Measurements from ENCODE around the gene PCNX3. TPM values are rescaled to one million over a fixed set of nuclear protein-coding genes. Genes with fewer than 3 reads are reported as not detected.
A peak's percentile ranks its signal among the peaks of the same experiment; 100 is the strongest.

PCNX3 gene
- total RNA-seq, 1 donor = 31.5 TPM

DNA sequence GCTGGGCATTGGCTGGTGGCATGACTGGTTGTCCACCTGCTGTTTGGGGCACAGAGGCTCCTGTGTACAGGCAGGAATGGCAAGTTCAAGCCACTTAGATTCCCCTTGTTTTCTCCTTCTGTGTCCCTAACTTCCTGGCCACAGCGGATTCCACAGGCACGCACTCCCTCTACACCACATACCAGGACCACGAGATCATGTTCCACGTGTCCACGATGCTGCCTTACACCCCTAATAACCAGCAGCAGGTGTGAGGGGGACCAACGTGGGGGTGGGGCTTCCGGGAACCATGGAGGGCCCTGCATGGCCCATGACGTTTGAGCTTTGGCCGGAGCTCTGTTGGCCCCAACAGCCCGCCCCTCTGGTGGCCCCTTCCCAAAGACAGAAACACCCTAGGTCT, 30.1 kb downstream of the PCNX3 start:
- TF ChIP-seq, protein P1, sequence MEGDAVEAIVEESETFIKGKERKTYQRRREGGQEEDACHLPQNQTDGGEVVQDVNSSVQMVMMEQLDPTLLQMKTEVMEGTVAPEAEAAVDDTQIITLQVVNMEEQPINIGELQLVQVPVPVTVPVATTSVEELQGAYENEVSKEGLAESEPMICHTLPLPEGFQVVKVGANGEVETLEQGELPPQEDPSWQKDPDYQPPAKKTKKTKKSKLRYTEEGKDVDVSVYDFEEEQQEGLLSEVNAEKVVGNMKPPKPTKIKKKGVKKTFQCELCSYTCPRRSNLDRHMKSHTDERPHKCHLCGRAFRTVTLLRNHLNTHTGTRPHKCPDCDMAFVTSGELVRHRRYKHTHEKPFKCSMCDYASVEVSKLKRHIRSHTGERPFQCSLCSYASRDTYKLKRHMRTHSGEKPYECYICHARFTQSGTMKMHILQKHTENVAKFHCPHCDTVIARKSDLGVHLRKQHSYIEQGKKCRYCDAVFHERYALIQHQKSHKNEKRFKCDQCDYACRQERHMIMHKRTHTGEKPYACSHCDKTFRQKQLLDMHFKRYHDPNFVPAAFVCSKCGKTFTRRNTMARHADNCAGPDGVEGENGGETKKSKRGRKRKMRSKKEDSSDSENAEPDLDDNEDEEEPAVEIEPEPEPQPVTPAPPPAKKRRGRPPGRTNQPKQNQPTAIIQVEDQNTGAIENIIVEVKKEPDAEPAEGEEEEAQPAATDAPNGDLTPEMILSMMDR (IDR thresholded peaks at IDR 0.05; ENCODE audit: insufficient read depth, low read length) = no peak
- DNase-seq (ENCODE audit: low read depth) = peak; percentile 33
- H3K4me3 ChIP-seq (ENCODE audit: low read depth, low read length) = no peak overlapping the region

DNA sequence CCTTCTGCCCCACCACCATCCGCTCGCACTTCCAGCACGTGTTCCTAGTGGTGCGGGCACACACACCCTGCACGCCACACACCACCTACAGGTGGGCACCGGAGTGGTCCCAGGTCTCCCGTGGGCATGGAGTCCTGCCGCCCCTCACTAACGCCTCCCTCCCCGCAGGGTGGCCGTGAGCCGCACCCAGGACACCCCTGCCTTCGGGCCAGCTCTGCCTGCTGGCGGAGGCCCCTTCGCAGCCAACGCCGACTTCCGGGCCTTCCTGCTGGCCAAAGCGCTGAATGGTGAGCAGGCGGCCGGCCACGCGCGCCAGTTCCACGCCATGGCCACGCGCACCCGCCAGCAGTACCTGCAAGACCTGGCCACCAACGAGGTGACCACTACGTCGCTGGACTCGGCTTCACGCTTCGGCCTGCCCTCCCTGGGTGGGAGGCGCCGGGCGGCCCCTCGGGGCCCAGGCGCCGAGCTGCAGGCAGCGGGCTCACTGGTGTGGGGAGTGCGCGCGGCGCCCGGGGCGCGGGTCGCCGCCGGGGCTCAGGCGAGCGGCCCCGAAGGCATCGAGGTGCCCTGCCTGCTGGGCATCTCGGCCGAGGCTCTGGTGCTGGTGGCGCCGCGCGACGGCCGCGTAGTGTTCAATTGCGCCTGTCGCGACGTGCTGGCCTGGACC, 30.8 kb downstream of the PCNX3 start:
- H3K4me3 ChIP-seq (ENCODE audit: low read depth, low read length) = no peak overlapping the region
- DNase-seq (ENCODE audit: low read depth) = no peak
- TF ChIP-seq, protein P1 (IDR thresholded peaks at IDR 0.05; ENCODE audit: insufficient read depth, low read length) = no peak

DNA sequence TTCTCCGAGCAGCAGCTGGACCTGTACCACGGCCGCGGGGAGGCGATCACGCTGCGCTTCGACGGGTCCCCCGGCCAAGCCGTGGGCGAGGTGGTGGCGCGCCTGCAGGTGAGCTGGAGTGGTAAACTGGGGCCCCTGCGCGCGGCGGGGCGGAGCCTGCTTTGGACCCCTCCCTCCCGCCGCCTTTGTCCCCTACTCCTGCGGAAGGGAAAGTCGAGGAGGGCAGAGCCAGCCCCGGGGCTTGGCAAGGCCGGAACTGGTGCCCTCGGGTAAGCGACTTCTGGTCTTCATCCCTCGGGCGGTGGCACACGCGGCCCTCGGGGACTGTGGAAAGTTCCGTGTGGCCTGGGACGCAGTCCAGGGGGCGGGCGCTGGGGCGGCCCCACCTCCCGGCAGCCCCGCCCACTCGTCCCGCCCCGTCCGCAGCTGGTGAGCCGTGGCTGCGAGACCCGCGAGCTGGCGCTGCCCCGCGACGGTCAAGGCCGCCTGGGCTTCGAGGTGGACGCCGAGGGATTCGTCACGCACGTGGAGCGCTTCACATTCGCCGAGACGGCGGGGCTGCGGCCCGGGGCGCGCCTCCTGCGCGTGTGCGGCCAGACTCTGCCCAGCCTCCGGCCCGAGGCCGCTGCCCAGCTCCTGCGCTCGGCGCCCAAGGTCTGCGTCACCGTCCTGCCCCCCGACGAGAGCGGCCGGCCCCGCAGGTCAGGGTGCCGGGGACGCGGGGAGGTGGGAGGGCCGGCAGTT, 31.6 kb downstream of the PCNX3 start:
- TF ChIP-seq, protein P1 (IDR thresholded peaks at IDR 0.05; ENCODE audit: insufficient read depth, low read length) = no peak
- H3K4me3 ChIP-seq (ENCODE audit: low read depth, low read length) = no peak overlapping the region
- no peak for DNase-seq (ENCODE audit: low read depth)

DNA sequence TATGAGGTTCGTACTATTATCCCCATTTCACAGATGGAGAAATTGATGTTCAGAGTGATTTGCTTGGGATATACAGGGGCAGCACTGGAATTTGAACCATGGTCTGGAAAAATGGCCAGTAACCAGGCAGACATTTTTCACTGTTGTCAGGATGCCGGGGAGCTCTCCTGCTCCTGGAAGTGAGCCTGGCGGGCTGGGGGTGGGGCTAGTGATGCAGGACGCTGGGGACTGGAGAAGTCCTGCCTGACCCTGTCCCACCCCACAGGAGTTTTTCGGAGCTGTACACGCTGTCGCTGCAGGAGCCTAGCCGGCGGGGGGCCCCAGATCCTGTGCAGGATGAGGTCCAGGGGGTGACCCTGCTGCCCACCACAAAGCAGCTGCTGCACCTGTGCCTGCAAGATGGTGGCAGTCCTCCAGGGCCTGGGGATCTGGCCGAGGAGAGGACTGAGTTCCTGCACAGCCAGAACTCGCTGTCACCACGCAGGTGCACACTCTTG, 33.5 kb downstream of the PCNX3 start:
- DNase-seq (ENCODE audit: low read depth) = no peak
- TF ChIP-seq, protein P1 (IDR thresholded peaks at IDR 0.05; ENCODE audit: insufficient read depth, low read length) = no peak
- H3K4me3 ChIP-seq (ENCODE audit: low read depth, low read length) = no peak overlapping the region

DNA sequence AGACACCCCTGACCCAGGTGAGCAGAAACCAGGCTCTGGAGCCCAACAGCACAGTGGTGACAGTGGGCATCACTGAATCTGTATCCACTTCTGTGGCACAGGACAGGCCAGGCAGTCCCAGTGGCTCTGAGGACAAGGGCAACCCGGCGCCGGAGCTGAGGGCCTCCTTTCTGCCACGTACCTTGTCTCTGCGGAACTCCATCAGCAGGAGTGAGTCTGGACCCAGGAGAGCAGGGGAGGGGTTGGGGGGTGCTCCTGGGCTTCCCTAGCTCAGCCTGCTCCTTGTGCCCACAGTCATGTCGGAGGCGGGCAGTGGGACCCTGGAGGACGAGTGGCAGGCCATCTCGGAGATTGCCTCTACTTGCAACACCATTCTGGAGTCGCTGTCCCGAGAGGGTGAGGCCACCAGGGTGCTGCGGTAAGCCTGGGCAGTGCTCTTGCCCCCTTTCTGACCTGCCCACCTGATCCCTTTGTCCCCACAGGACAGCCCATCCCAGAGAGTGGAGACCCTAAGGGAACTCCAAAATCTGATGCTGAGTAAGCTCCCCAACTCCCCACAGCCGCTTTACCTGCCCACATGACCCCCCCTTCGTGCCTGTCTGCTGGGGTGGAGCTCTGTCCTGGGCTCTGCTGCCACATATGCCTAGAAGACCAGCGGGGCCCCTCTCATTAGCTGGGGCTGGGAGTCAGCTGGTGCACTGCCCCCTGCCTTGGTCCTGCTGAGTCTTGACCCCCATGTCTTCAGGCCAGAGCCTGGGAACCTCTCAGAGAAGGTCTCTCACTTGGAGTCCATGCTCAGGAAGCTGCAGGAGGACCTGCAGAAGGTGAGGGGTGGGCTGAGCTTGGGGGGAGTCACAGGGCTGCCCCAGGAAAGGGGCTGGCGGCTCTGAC, 34.3 kb downstream of the PCNX3 start:
- no peak for DNase-seq (ENCODE audit: low read depth)
- TF ChIP-seq, protein P1 (IDR thresholded peaks at IDR 0.05; ENCODE audit: insufficient read depth, low read length) = no peak
- no peak overlapping the region for H3K4me3 ChIP-seq (ENCODE audit: low read depth, low read length)

DNA sequence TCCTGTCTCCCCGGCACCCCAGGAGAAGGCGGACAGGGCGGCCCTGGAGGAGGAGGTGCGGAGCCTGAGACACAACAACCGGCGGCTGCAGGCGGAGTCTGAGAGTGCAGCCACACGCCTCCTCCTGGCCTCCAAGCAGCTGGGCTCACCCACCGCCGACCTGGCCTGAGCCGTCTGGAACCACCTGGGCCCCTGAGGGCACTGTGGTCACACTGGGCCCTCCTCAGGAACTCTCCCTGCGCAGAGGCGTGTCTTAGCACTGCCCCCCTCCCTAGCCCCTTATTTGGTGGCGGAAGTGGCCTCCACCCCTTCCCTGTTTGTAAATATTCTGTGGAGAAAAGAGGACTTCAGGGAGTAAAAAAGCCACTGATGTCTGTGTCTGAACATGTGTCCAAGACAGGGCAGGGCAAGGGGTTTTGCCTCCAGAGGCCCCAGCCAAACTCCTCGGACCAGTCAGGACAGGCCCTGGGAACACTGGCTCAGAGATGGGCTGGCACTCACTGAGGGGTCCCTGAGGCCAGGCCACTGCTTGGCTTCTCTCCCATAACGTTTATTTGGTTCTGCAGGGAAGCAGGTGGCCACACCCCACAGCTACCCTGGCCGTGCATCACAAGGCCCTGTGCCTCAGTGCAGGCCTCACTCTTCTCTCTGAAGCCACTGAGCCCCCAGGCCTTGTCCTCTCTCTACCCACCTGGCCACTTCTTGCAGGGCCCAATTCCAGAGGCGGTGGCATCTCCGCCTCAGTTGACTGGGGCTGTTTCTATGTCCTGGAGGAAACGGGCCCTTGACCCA, 35.2 kb downstream of the PCNX3 start:
- TF ChIP-seq, protein P1 (IDR thresholded peaks at IDR 0.05; ENCODE audit: insufficient read depth, low read length) = no peak

More for the DNA sequence above, 35.2 kb downstream of the PCNX3 start:
- no peak overlapping the region for H3K4me3 ChIP-seq (ENCODE audit: low read depth, low read length)
- no peak for DNase-seq (ENCODE audit: low read depth)

Data from fibroblast of the aortic adventitia (primary cell).